ENCODE data around the gene GTPBP6. TPM values are rescaled to one million over a fixed set of nuclear protein-coding genes. Genes with fewer than 3 reads are reported as not detected.

GTPBP6 gene
- total and polyA plus RNA-seq, 2 experiments from 2014 or later: 40.7 to 69.2 TPM

DNA sequence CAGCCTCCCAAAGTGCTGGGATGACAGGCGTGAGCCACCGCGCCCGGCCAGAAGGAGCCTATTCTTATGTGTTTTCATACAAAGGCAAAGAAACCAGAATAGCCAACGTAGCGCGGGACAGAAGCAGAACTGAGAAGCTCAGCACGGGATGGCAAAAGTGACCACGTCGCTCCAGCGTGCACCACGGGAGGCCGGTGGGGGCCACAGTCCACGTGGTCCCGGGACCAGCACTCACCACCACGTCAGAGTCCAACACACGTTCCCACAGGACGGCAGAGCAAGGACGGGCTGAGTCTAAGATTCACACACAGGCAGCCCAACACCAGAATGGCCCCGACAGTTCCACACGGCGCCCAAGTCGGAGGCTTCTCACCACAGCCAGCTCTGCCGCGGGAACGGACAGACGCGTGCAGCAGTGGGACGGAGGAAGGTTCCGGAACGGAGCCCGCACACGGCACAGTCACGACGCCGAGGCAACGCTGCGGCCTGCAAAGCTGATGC, 18.8 kb upstream of the GTPBP6 start:
- Histone ChIP-seq H3K79me2 (no peaks in the 10 kb centered on the region), H3K27ac (no peak overlapping the region), H2AFZ (no peak overlapping the region), H3K9me2 (replicated peaks; ENCODE audit: insufficient read depth) (no peaks in the 10 kb centered on the region), H3K9me3 (ENCODE audit: low read depth) (no peaks in the 10 kb centered on the region), H3K4me2 (no peak overlapping the region), H4K20me1 (ENCODE audit: insufficient read depth, poor library complexity, severe bottlenecking) (no peaks in the 10 kb centered on the region), H3K36me3 (replicated peaks; ENCODE audit: insufficient read depth, low read depth) (no peaks in the 10 kb centered on the region), H3K4me3 (no peak overlapping the region), H3K4me1 (ENCODE audit: insufficient read depth) (no peaks in the 10 kb centered on the region), H3K27me3 (no peaks in the 10 kb centered on the region)
- DNase-seq (ENCODE audit: low spot score): no peak
- no peak for TF ChIP-seq EZH2 (IDR thresholded peaks at IDR 0.05; ENCODE audit: borderline replicate concordance)
- TF ChIP-seq EZH2phosphoT487 (IDR thresholded peaks at IDR 0.05; ENCODE audit: low read depth, severe bottlenecking, unreplicated experiment): no peak
- TF ChIP-seq, protein P1, sequence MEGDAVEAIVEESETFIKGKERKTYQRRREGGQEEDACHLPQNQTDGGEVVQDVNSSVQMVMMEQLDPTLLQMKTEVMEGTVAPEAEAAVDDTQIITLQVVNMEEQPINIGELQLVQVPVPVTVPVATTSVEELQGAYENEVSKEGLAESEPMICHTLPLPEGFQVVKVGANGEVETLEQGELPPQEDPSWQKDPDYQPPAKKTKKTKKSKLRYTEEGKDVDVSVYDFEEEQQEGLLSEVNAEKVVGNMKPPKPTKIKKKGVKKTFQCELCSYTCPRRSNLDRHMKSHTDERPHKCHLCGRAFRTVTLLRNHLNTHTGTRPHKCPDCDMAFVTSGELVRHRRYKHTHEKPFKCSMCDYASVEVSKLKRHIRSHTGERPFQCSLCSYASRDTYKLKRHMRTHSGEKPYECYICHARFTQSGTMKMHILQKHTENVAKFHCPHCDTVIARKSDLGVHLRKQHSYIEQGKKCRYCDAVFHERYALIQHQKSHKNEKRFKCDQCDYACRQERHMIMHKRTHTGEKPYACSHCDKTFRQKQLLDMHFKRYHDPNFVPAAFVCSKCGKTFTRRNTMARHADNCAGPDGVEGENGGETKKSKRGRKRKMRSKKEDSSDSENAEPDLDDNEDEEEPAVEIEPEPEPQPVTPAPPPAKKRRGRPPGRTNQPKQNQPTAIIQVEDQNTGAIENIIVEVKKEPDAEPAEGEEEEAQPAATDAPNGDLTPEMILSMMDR (IDR thresholded peaks at IDR 0.05; ENCODE audit: poor library complexity): no peak
- 90% methylated on average over 38 of the region's 38 CpGs for whole genome bisulfite sequencing (ENCODE audit: low lambda C conversion rate, missing lambda C conversion rate)

DNA sequence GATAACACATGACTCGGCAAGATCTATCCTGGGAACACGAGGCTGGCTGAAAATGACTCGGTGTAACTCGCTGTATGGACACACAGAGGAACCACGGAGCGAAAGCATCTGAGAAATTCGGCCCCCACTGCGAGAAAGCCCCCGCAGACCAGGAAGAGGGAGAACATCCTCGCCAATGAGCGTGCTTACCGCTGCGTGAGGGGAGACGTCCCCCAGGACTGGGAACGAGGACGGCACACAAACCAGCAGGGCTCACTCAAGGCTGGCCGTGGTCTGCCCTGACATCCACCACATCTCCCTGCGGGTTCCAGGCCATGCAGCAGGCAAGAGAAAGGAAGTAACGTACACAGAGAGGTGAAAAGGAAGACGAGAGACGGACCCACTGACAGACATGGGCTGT, 17.6 kb upstream of the GTPBP6 start:
- TF ChIP-seq EZH2 (IDR thresholded peaks at IDR 0.05; ENCODE audit: borderline replicate concordance): no peak
- TF ChIP-seq, protein P1 (IDR thresholded peaks at IDR 0.05; ENCODE audit: poor library complexity): no peak
- no peak for TF ChIP-seq EZH2phosphoT487 (IDR thresholded peaks at IDR 0.05; ENCODE audit: low read depth, severe bottlenecking, unreplicated experiment)
- DNase-seq (ENCODE audit: low spot score): no peak
- WGBS (ENCODE audit: low lambda C conversion rate, missing lambda C conversion rate): 94% methylated on average over 20 of the region's 21 CpGs

DNA sequence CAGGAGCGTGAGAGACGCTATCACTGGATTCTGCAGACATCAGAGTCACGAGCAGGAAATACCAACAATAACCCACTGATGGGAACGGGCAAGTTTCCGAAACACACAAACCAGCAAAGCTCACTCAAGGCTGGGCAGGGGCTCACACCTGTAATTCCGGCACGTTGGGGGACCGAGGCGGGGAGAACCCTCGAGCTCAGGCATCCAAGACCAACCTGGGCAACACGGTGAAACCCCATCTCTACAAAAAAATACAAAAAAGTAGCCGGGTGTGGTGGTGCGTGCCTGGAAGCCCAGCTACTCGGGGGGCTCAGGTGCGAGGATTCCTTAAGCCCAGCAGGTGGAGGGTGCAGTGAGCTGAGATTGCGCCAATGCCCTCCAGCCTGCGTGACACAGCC, 17.2 kb upstream of the GTPBP6 start:
- no peaks in the 10 kb centered on the region for H4K20me1 ChIP-seq (ENCODE audit: insufficient read depth, poor library complexity, severe bottlenecking)
- peaks cover 11% of the 10 kb centered on the region for H3K4me1 ChIP-seq (ENCODE audit: insufficient read depth)
- 98% methylated on average over 17 of the region's 17 CpGs for WGBS (ENCODE audit: low lambda C conversion rate, missing lambda C conversion rate)
- no peaks in the 10 kb centered on the region for H3K27me3 ChIP-seq
- no peak for DNase-seq (ENCODE audit: low spot score)
- H3K9me3 ChIP-seq (ENCODE audit: low read depth): no peaks in the 10 kb centered on the region
- no peak overlapping the region for H2AFZ ChIP-seq
- H3K79me2 ChIP-seq: no peaks in the 10 kb centered on the region
- H3K27ac ChIP-seq: no peak overlapping the region
- H3K9me2 ChIP-seq (replicated peaks; ENCODE audit: insufficient read depth): no peaks in the 10 kb centered on the region
- H3K4me2 ChIP-seq: no peak overlapping the region
- TF ChIP-seq, protein P1 (IDR thresholded peaks at IDR 0.05; ENCODE audit: poor library complexity): no peak
- no peaks in the 10 kb centered on the region for H3K36me3 ChIP-seq (replicated peaks; ENCODE audit: insufficient read depth, low read depth)
- no peak overlapping the region for H3K4me3 ChIP-seq

More for the DNA sequence above, 17.6 kb upstream of the GTPBP6 start:
- H3K79me2 ChIP-seq: no peaks in the 10 kb centered on the region
- no peak overlapping the region for H3K4me2 ChIP-seq
- H3K9me2 ChIP-seq (replicated peaks; ENCODE audit: insufficient read depth): no peaks in the 10 kb centered on the region
- no peaks in the 10 kb centered on the region for H3K27me3 ChIP-seq
- no peaks in the 10 kb centered on the region for H4K20me1 ChIP-seq (ENCODE audit: insufficient read depth, poor library complexity, severe bottlenecking)
- peaks cover 6% of the 10 kb centered on the region for H3K4me1 ChIP-seq (ENCODE audit: insufficient read depth)
- H3K4me3 ChIP-seq: no peak overlapping the region
- H2AFZ ChIP-seq: no peak overlapping the region
- H3K9me3 ChIP-seq (ENCODE audit: low read depth): no peaks in the 10 kb centered on the region
- H3K27ac ChIP-seq: no peak overlapping the region
- no peaks in the 10 kb centered on the region for H3K36me3 ChIP-seq (replicated peaks; ENCODE audit: insufficient read depth, low read depth)

All from hepatocyte (in vitro differentiated cells).